ENCODE results near the gene C3orf18. TPM values are rescaled to one million over a fixed set of nuclear protein-coding genes. Genes with fewer than 3 reads are reported as not detected.

The C3orf18 gene
- total RNA-seq, 1 donor from 2014 or later = 12.7 TPM

DNA sequence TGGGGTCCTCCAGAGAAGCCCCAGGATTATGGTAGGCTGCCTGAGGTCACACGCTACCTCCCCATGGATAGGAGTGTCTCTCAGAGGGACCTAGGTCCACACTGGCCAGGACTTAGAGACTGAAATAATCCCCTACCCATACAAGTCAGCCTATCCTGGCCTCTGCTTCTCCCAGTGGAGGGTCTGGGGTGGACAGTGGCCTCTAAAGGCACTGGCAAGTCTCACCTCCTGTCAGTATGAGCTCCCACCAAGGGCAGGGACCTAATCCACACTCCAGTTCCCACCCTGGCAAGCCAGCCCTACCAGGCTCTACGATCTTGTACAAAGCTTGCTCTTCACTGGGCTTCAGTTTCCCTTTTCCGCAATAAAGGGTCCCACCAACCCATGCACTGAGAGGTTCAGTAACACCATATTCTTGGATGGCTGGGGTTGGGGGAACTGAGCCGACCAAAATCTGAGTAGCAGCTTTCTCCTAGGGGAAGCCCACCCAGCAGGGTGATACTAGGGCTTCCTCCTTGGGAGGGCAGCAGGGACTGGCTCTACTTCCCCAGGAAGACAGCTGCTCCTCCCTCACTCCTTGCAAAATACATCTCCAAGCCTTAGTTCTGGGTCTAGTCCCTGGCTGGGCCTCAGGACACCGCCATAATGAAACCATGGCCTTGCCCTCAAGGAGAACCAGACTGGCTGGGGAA lies 41.7 kb upstream of the C3orf18 start:
- DNase-seq (ENCODE audit: low read depth, low spot score) = no peak
- H3K4me3 Mint-ChIP-seq = peak overlapping the region; percentile 65
- H3K27me3 Mint-ChIP-seq (ENCODE audit: low read depth) = peaks cover 9% of the 10 kb centered on the region
- no peak overlapping the region for H3K27ac Mint-ChIP-seq (ENCODE audit: unreplicated experiment)
- H3K4me1 Mint-ChIP-seq = peaks cover 25% of the 10 kb centered on the region
- no peak for TF ChIP-seq CTCF (conservative IDR thresholded peaks at IDR 0.05)
- no peaks in the 10 kb centered on the region for H3K36me3 Mint-ChIP-seq (ENCODE audit: low read depth)
- H3K9me3 Mint-ChIP-seq = no peaks in the 10 kb centered on the region

GRCh38 chr3:50608278-50608677 lies 40.7 kb upstream of the C3orf18 start:
- Mint-ChIP-seq H3K4me1 (peaks cover 19% of the 10 kb centered on the region), H3K27me3 (ENCODE audit: low read depth) (peaks cover 9% of the 10 kb centered on the region)
- no peak for TF ChIP-seq CTCF (conservative IDR thresholded peaks at IDR 0.05)

DNA sequence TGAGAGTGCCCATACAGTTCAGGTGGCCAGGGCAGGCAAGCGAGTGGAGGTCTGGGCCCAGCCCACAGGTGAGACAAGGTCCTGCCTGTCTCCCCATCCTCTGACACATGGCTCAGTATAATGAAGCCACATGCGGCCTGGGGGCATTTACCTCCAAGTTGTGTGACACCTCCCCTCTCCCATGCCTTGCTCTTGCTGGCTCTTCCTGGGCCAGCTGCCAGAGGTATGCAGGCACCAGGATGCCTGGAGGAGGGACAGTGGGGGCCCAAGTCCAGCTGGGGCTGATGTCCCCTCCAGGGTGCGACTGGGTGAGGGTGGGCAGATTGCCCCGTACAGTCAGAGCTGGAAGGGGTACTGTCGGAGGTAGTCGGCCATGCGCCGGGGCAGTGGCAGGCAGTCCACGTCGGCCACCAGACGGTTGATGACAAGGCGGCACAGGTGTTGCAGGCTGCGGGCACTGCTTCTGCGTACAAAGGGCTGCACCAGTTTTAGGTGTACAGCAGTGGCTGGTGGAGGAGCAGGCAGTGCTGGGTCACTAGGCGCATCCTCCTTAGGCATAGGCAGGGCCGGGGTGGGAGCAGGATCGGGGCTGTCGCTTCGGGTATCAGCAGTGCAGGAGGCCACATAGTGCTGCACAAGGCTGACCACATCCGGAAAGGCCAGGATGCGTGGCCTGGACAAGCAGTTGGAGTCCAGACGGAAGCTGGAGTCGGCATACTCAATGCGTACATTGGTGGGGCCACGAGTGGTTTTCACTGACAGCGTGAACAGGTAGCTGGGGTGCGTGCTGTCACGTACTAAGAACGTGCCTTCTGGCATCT lies 39.9 kb upstream of the C3orf18 start:
- H3K4me1 Mint-ChIP-seq = peaks cover 14% of the 10 kb centered on the region
- no peak for TF ChIP-seq CTCF (conservative IDR thresholded peaks at IDR 0.05)
- peaks cover 7% of the 10 kb centered on the region for H3K27me3 Mint-ChIP-seq (ENCODE audit: low read depth)
- H3K9me3 Mint-ChIP-seq = no peaks in the 10 kb centered on the region
- no peak for DNase-seq (ENCODE audit: low read depth, low spot score)
- H3K4me3 Mint-ChIP-seq = peak overlapping the region; percentile 56
- no peaks in the 10 kb centered on the region for H3K36me3 Mint-ChIP-seq (ENCODE audit: low read depth)
- no peak overlapping the region for H3K27ac Mint-ChIP-seq (ENCODE audit: unreplicated experiment)

More at GRCh38 chr3:50608278-50608677, 40.7 kb upstream of the C3orf18 start:
- no peaks in the 10 kb centered on the region for H3K9me3 Mint-ChIP-seq
- peak overlapping the region; percentile 56 for H3K4me3 Mint-ChIP-seq
- no peak overlapping the region for H3K27ac Mint-ChIP-seq (ENCODE audit: unreplicated experiment)
- H3K36me3 Mint-ChIP-seq (ENCODE audit: low read depth) = no peaks in the 10 kb centered on the region
- DNase-seq (ENCODE audit: low read depth, low spot score) = no peak

DNA sequence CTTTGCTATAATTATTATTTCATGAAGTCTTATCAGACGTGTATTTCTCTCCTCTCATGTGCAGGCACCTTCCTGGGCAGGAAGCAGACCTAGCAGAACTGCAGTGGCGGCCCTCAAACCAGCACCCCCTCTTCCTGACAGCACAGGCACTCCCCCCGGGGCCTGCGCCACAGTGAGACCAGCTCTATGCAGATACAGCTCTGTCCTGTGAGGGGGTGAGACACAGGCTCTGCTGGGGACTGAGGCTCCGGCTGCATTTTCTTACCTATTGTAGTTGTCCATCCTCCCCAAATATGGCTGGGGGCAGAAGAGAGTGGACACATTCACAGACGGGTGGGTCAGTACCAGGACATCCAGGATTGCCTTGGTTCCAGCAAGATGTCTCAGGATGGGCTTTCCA lies 39.0 kb upstream of the C3orf18 start:
- no peak for DNase-seq (ENCODE audit: low read depth, low spot score)
- no peak for TF ChIP-seq CTCF (conservative IDR thresholded peaks at IDR 0.05)
- peaks cover 11% of the 10 kb centered on the region for H3K4me1 Mint-ChIP-seq
- H3K9me3 Mint-ChIP-seq = no peaks in the 10 kb centered on the region
- H3K4me3 Mint-ChIP-seq = no peak overlapping the region
- H3K36me3 Mint-ChIP-seq (ENCODE audit: low read depth) = no peaks in the 10 kb centered on the region
- no peaks in the 10 kb centered on the region for H3K27me3 Mint-ChIP-seq (ENCODE audit: low read depth)
- H3K27ac Mint-ChIP-seq (ENCODE audit: unreplicated experiment) = no peak overlapping the region

DNA sequence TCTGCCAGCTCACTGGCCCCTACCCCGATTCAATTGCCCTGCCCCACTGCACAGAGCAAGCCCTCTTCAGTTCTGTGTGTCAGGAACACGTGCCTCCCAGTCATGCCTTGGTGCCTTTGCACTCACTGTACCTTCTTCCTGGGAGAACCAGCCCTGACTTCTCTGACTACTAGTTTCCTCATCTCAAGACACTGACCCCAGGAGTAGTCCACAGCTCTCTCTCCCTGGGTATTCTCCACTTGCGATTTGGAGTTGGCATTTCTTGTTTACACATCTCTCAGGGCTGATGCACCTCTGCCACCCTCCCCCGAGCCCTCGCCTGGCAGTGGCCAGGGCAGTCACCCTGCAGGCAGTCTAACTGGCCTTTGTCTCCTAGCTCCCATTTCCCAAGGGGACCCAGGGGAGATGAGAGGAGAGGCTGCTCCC lies 38.4 kb upstream of the C3orf18 start:
- H3K4me1 Mint-ChIP-seq = peaks cover 11% of the 10 kb centered on the region
- H3K36me3 Mint-ChIP-seq (ENCODE audit: low read depth) = no peaks in the 10 kb centered on the region
- H3K9me3 Mint-ChIP-seq = no peaks in the 10 kb centered on the region
- peak overlapping the region; percentile 92 for H3K27ac Mint-ChIP-seq (ENCODE audit: unreplicated experiment)
- no peaks in the 10 kb centered on the region for H3K27me3 Mint-ChIP-seq (ENCODE audit: low read depth)
- DNase-seq (ENCODE audit: low read depth, low spot score) = no peak
- H3K4me3 Mint-ChIP-seq = no peak overlapping the region
- TF ChIP-seq CTCF (conservative IDR thresholded peaks at IDR 0.05) = no peak

Data from neural crest cell (in vitro differentiated cells).